Kasumi-1 (cell line): Measurements from ENCODE around the gene ARHGAP26.

ENCODE experiments used
- DNase-seq, 2 experiments: peaks; one replicate each; lab custom pipeline; 2025; lab: John Stamatoyannopoulos, UW

The ARHGAP26 gene

GRCh38 chr5:143268388-143268787 lies 498.2 kb downstream of the ARHGAP26 start:
- DNase-seq, result no peak

GRCh38 chr5:143271431-143271830 lies 501.3 kb downstream of the ARHGAP26 start:
- DNase-seq, result no peak

GRCh38 chr5:143274952-143275351 lies 504.8 kb downstream of the ARHGAP26 start:
- DNase-seq, result no peak

GRCh38 chr5:143275512-143276363 lies 505.6 kb downstream of the ARHGAP26 start:
- DNase-seq, result peak in 1 of 2 experiments; percentile 9

- no peak for DNase-seq
These were observed 507.4 kb downstream of the ARHGAP26 start for GRCh38 chr5:143277536-143277935.
